ENCODE results near the gene TLR6.
A peak's percentile ranks its signal among the peaks of the same experiment; 100 is the strongest.

Gene TLR6

GRCh38 chr4:38805530-38806145 is 51.0 kb downstream of the TLR6 start:
- TF ChIP-seq TCF4 (CRISPR knock-in tag; IDR thresholded peaks at IDR 0.05; ENCODE audit: borderline replicate concordance) (no peak), GLIS3 (CRISPR knock-in tag; IDR thresholded peaks at IDR 0.05) (no peak), OSR1 (CRISPR knock-in tag; IDR thresholded peaks at IDR 0.05) (no peak), SNAI2 (CRISPR knock-in tag; IDR thresholded peaks at IDR 0.05) (no peak), CSDC2 (CRISPR knock-in tag; IDR thresholded peaks at IDR 0.05) (no peak), PPARA (CRISPR knock-in tag; IDR thresholded peaks at IDR 0.05; ENCODE audit: borderline replicate concordance) (no peak), ZNF565 (CRISPR knock-in tag; conservative IDR thresholded peaks at IDR 0.05; ENCODE audit: low read depth) (no peak), ZFP30 (CRISPR knock-in tag; IDR thresholded peaks at IDR 0.05) (no peak), ZFP3 (CRISPR knock-in tag; IDR thresholded peaks at IDR 0.05) (no peak), ISL1 (CRISPR knock-in tag; IDR thresholded peaks at IDR 0.05) (no peak), ZNF70 (CRISPR knock-in tag; IDR thresholded peaks at IDR 0.05) (no peak), CREB5 (CRISPR knock-in tag; IDR thresholded peaks at IDR 0.05; ENCODE audit: low read depth) (no peak), TOX (CRISPR knock-in tag; IDR thresholded peaks at IDR 0.05; ENCODE audit: borderline replicate concordance) (no peak), ZC3H10 (CRISPR knock-in tag; IDR thresholded peaks at IDR 0.05) (no peak), RARB (CRISPR knock-in tag; IDR thresholded peaks at IDR 0.05) (no peak), PATZ1 (CRISPR knock-in tag; IDR thresholded peaks at IDR 0.05; ENCODE audit: borderline replicate concordance) (no peak), ESRRG (CRISPR knock-in tag; IDR thresholded peaks at IDR 0.05) (no peak), ZNF8 (CRISPR knock-in tag; IDR thresholded peaks at IDR 0.05) (no peak), POU6F1 (CRISPR knock-in tag; IDR thresholded peaks at IDR 0.05; ENCODE audit: borderline replicate concordance, low read depth) (no peak), BACH2 (CRISPR knock-in tag; IDR thresholded peaks at IDR 0.05; ENCODE audit: borderline replicate concordance) (no peak)
- no peak for ATAC-seq

GRCh38 chr4:38804654-38805295 is 51.8 kb downstream of the TLR6 start, which contains the start of gene TLR1:
Gene TLR1 (minus strand): TSS chr4:38804791. CDS start chr4:38798831, 5,960 bp downstream.
- peak; percentile 77 for ATAC-seq
- TF ChIP-seq ZC3H10 (CRISPR knock-in tag; IDR thresholded peaks at IDR 0.05) = no peak
- no peak for TF ChIP-seq SNAI2 (CRISPR knock-in tag; IDR thresholded peaks at IDR 0.05)

GRCh38 chr4:38803833-38804653 is 52.6 kb downstream of the TLR6 start:
- no peak for TF ChIP-seq ZFP30 (CRISPR knock-in tag; IDR thresholded peaks at IDR 0.05)
- no peak for TF ChIP-seq ISL1 (CRISPR knock-in tag; IDR thresholded peaks at IDR 0.05)
- TF ChIP-seq CSRNP3 (CRISPR knock-in tag; IDR thresholded peaks at IDR 0.05) = no peak
- no peak for TF ChIP-seq CSDC2 (CRISPR knock-in tag; IDR thresholded peaks at IDR 0.05)
- TF ChIP-seq ZC3H10 (CRISPR knock-in tag; IDR thresholded peaks at IDR 0.05) = no peak
- peak; percentile 24; the same call in 2 of the 3 replicates for ATAC-seq

All from SK-N-SH treated with all-trans-retinoic acid at 6 μM for 48 hours (cell line).